HG02973 (cell line): ENCODE measurements around the gene NKX1-1.
"Not testable (repeated sequence)": the region's sequence is repeated elsewhere in the genome, so short reads cannot be mapped to it uniquely, and the experiment has no call there.

ENCODE experiments used
- ATAC-seq: cut with Tn5 transposase; IDR thresholded peaks from one replicate; pipeline ENCODE4 v1.9.1; 2021; ENCODE audit warnings: moderate library complexity; ENCODE audit not compliant: unreplicated experiment

NKX1-1 gene

DNA sequence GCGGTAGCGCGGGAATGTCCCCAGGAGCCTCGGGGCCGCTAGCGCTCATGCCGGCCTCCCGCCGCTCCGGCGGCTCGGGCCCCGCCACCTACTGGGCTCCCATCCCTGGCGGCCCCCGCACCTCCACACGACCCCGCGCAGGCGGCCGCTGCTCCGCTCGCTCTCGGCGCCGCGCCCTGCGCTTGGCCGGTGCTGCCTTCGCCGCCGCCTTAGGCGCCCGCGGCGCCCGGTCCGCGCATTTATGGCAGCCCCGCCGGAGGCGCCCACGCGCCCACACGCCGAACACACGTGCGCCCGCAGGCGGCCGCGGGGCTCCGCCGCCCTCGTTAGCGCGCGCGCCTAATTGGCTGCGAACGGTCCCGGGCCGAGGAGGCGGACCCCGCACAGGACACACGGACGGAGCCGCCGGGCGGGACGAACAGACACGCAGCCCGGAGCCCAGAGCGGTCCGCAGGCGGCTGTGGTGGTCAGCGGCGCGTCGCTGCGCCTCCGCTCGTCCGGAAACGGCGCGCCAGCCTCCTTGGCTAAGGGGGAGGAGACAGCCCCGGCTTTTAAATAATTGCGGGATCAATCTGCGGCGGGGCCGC is at the start of gene NKX1-1:
NKX1-1 (minus strand) TSS at position 49 of the 587 bp plus-strand sequence; CDS start at position 49, 0 bp downstream.
- no peak for ATAC-seq

DNA sequence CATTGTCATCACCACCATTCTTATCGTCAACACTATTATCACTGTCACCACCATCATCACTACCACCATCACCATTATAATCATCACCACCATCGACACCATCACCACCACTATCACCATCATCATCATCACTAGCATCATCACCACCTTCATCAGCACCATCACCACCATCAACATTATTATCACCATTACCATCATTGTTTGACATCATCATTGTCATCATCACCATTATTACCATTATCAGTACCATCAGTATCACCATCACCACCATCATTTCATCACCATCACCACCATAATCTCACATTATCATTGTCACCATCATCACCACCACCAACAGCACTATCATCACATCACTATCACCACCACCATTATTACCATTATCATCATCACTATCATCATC is 47.5 kb upstream of the NKX1-1 start:
- no peak for ATAC-seq

DNA sequence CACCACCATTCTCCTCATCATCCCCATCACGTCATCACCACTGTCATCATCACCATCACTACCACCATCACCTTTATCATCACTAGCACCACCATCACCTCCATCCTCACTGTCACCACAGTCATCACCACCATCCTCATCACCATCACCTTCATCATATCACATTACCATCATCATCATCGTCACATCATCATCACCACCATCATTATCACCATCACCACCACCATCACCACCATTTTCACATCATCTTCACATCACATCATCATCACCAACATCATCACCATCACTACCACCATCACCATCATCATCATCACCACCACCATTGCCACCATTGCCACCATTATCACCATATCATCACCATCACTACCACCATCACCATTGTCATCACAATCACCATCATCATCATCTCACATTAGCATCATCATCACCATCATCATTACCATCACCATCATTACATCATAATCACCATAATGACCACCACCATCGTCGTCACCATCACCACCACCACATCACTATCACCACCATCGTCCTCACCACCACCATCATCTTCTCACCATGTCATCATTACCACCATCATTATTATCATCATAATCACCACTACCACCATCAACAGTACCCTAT is 46.3 kb upstream of the NKX1-1 start:
- no peak for ATAC-seq

DNA sequence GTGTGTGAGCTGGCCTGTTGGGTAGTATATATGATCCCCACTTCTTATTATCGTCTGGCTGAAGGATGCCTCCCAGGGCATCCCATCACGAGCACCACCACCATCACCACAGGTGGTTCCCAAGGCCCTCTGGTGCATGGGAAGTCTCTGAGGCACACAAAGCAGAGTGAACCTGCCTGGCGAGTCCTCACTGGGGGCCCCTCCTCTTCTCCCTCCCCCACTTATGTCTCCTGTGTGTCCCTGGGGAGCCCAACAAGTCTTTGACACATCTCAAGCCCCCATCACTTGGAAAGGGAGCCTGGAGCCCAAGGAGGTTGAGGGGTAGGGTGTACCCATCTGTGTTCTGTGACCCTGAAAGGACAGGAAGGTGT is 45.5 kb upstream of the NKX1-1 start:
- no peak for ATAC-seq

DNA sequence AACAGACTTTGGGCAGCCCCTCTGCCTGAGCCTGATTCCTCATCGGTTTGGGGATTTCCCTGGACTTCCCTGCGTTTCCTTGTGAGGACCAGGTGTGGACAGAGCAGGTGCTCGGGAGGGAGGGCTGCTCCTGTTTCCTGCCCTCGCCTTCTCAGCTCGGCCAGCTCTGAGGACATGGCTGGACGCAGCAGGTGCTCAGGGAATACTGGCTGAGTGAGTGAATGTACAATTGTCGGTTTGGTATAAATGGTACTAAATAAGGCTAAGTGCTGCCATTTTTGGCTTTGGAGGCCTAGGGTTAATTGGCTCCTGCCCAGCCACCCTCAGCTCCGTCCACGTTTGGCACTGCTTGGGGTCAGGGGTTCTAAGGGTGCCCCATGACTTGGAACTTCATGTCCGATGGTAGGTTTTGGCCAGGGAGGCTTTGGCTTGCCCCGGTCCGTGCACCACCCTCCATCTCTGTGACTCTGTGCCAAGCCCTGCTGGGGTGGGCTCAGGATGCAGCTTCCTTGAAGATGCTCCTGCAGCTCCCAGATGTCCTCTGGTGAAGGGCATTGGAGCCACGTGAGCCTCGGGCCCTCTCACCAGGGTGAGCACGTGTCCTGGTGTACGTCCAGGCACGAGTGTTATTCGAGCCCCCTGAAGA is 45.0 kb upstream of the NKX1-1 start:
- ATAC-seq: no peak

DNA sequence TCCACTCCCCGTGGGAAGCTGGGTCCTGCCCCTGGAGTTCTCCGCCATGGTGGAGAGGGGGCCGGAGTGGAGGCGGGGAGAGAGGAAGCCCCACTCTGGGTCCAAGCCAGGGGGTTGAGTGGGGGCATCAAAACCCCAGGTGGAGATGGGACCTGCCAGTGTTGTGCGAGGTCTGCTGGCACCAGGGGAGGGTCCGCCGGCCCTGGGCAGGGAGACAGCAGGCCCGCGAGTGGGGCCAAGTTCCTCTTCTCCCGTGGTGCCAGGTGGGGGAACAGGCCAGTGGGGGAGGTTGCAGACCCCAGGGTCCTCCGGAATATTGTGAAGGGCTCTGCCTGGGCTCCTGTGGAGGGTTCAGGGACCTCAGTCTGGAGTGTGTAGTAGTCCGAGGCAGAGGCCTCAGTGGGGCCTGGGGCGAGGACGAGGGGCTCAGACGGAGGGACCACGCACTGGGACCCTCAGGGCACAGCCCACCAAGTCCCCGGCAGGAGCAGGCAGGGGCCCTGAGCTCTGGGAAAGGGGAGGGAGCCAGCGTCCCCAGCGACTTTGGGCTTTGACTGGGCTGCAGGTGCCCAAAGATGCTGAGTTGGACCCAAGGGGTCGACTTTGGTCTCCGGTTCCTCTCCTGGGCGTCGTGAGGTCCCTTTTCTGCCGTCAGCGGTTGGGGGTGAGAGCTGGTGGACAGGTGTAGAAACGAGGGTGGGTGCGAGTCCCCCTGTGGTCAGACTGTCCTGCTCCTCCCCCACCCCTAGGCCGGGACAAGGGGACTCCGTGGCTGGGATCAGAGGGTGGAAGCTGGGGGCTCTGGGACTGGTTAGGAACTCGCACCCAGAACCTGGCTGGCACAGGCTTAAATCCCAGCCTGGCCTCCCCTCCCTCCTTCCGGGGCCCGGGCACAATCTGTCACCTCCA is 43.8 kb upstream of the NKX1-1 start:
- ATAC-seq: no peak

DNA sequence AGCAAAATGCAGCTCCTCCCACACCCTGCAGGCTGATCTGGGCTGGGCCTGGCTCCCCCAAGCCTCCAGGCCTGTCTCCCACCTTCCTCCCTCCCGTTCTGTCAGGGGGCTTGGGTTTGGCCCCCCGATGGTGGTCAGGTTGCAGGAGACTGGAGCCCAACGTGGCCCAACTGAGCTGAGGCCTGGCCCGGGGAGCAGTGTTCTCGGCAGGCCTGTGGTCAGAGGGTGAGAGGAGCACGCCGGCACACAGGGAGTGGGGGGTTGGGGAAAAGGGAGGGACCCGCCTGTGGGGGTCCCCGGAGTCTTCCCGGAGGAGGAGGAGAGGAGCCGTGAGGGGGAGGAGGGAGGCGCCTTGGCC is 43.2 kb upstream of the NKX1-1 start:
- no peak for ATAC-seq

DNA sequence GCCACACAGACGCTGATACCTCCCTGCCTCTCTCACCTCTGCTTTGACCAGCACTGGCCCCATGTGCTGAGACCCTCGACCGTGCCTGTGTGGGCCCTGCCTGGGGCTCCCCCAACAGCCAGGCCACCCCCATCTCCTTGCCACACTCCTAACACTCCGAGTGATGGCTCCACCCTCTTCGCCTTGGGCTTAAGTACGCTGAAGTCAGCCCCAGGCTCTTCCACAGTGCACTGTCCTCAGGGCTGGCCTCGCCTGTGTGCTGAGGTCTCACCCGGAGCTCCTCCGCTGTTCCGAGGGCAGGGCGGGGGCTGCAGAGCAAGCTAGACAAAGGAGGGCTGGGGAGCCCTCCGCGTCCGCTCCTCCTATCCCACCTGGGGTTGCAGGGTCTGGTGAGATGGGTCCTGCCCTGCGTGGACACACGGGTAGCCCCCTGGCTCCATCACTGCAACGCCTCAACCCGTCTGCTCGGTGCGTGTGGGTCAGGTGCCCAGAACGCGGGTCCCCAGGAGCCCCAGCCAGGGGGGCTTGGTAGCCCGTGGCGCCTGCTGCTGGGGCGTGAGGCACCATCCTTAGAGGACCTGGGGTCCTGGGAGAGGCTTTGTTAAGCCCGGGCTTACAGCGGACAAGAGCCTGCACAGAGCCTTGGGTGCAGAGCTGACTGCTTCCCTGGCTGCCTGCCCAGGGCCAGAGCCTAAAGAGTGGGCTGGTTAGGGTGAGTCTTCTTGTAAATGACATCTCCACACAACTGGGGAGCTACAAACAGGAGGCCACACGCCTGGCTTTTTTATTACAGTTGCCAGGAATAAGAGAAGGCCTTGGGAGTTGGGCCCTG is 42.6 kb upstream of the NKX1-1 start:
- ATAC-seq: no peak

DNA sequence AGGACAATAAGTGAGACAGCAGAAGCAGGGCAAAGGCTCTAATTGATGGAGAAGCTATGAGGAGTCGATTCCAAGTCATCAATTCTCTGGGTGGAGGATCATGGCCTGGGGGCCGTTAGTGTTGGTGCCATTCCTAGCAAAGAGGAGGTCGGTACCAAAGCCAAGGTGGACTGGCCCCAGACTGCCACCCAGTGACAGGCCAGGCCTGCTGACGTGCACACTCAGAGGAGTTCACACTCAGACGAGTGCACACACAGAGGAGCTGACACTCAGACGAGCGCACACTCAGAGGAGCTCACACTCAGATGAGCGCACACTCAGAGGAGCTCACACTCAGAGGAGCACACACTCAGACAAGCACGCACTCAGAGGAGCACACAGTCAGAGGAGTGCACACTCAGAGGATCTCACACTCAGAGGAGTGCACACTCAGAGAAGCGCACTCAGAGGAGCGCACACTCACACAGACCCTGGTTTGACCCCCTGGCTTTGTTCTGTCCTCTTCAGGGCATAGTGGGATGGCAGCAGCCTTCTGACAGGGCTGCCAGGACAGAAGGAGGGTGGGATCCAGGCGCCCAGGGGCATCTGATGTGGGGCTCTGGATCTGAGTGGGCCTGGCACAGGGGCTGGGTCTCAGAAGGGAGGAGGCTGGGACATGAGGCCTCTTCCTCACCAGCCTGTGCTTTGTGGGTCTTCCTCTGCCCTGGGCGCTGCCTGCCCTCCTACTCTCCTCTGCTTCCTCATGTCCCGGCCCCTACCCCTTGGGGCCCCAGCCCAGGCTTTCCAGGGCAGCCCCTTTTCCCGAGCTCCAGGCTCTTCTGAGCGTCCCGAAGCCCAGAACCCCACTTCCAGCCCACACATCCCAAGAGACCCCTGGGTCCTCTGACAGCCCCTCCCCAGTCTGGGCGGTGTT is 41.7 kb upstream of the NKX1-1 start:
- ATAC-seq: no peak

DNA sequence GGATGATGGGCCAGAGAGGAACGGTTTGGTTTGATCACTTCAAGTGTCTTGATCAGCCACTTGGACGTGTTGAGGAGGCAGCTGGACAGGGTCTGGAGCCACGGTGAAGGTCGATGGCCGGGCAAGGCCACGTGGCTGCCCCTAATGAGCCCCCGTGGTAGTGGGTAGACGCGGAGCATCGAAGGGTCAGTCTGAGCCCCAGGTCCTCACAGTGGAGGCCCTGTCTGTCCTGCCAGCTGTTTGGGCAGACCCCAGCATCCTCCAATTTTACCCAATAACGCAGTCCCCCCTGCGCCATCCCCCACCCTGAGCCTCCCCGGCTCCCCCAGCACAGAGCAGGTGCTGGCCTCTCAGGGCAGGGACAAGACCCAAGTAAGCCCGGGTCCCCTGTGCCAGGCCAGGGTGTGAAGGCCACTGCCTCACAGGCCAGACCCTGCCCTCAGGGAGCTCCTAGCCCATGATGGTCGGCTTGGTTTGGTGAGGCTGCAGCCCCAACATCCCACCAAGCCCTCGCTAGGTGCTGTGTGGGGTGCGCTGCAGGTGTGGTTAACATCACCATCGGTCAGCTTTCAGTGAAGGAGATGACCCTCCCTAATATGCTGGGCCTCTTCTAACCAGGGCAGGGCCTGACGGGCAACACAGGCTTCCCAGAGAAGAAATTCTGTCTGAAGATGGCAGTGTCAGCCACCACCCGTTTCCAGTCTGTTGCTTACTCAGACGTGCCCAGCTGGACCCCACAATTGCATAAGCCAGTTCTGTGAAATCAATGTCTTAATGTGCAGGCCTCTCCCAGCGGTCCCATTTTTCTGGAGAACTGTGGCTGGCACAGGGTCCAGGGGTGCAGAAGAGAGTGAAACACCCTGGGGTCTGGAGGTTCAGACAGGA is 40.5 kb upstream of the NKX1-1 start:
- no peak for ATAC-seq

DNA sequence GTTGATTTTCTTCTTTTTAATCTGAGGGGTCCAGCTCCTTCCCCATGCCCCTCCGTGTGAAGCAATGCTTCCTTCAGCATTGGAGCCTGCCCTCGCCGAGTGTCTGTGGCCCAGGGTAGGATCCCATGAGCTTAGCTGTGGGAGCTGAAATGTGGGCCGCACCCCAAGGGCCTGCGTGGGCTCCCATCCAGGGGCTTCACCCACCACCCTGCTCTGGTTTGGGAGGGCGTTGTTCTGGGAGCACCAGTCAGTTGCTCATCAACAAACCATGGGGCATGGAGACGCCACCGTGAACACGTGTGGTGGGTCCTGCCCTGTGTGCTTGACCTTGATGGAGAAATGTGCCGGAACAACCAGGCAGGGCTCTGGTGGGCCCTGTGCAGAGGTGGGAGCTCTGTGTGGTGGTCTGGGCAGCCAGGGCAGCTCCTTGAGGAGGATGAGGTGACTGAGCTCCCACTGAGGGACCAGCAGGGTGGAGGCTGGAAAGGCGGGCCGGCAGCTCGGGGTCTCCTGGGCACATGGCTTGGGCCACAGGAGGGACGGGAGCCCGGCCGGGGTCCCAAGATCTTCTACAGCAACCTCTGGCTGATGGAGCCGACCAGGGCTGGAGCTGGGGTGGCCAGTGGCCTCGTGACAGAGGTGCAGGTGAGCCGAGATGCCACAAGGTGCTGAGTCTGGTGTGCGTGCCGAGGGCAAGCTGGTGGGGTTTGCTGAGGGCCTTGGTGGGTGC is 39.6 kb upstream of the NKX1-1 start:
- no peak for ATAC-seq

DNA sequence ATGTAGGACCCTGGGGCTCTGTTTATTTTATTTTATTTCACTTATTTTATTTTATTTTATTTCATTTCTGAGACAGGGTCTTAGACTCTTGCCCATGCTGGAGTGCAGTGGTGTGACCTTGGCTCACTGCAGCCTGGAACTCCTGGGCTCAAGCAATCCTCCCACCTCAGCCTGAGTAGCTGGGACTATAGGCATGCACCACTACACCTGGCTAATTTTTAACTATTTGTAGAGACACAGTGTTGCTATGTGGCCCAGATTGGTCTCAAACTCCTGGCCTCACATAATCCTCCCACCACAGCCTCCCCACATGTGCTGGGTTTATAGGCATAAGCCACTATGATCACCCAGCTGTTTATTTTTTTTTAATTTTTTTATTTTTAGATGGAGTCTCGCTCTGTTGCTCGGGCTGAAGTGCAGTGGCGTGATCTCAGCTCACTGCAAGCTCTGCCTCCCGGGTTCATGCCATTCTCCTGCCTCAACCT is 37.5 kb upstream of the NKX1-1 start:
- ATAC-seq: not testable (repeated sequence)

DNA sequence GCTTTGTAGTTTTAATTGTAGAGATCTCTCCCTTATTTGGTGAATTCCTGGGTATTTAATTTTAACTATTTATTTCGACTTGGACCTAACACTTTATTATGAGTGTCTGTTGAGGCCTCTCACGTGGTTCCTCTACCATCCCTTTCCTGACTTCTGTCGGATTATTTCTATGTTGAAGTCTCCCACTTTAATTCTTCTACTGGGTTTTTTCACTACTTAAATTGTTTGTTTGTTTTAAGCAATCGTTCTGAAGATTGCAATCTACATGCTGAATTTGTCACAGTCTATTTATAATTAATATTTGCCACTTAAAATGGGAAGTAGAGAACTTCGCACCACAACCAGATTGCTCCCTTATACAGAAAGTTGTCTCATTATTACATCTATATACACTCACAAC is 20.8 kb upstream of the NKX1-1 start:
- ATAC-seq: no peak

DNA sequence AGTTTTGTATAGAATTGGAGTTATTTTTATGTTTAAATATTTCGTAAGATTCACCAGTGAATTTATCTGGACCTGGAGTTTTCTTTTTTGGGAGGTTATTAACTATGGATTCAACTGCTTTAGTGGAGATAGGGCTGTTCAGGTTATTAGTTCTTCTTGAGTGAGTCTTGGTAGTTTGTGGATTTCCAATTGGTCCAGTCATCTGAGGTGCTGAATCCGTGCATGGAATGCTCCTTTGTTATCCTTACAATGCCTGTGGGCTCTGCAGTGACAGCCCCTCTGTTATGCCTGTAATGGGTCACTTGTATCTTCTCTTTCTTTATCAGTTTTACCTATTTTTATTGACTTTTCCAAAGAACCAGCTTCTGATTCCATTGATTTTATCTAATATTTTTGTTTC is 15.4 kb upstream of the NKX1-1 start:
- ATAC-seq: no peak

DNA sequence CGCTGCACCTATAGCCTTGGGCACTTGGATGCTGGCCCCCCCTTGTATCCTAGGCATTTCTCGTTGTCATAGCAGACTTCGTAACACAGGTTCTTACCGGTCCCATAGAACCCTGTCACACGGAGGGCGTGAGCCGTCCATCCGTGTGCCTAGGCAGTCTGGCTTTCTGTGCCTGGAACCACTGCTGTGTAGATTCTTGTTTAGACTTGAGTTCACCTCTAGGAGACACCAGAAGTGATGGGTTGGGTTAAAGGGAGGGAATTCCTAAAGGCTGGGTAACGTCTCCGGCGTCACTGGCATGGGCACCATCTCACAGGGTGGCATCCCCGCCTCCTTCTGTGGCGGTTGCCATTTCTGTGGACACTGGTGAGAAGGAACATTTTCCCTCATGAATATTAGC is 13.5 kb upstream of the NKX1-1 start:
- ATAC-seq: no peak

DNA sequence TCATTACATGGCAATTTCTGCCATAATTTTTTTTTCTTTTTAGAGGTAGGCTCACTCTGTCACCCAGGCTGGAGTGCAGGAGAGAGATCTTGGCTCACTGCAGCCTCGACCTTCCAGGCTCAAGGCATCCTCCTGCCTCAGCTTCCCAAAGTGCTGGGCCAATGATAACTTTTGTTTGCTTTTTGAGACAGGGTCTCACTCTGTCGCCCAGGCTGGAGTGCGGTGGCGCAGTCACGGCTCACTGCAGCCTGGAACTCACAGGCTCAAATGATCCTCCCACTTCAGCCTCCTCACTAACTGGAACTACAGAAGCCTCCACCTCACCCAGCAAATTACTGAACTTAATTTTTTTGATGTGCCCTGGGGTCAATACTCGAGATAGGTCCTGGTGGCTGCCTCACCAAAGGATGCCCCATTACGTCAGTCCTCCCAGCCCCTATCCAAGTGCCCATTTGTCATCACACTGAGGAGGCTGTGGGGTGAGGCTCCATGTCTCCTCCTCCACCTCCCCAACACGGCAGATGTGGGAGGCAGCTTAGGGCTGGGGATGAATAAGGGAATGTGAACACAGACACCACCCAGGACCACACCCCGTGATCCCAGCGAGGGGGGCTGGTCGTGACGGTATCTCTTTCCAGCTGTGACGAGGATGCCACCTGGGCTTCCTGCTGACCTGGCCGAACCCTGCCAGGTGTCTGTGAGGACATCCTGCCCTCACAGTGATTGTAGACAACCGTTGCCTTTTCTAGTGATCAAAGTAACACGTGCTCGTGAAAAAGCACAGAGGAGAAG is 12.4 kb upstream of the NKX1-1 start:
- ATAC-seq: no peak
